H1 (cell line): ENCODE data around the gene MECP2. TPM values are rescaled to one million over a fixed set of nuclear protein-coding genes. Genes with fewer than 3 reads are reported as not detected.

Experiments used
- BCL11A ChIP-seq, 2 experiments: IDR thresholded peaks; one replicate each; pipeline ENCODE4 v1.6.1; 2011; ENCODE audit warnings: low read depth in 2 of 2, low read length in 2 of 2, mild to moderate bottlenecking in 2 of 2
- EGR1 ChIP-seq: IDR thresholded peaks from 2 replicates; pipeline ENCODE4 v1.6.1; 2011; ENCODE audit warnings: low read depth, low read length, borderline replicate concordance
- HDAC6 ChIP-seq: IDR thresholded peaks from one replicate; pipeline ENCODE4 v1.7.1; 2012; ENCODE audit warnings: low read depth, mild to moderate bottlenecking, inconsistent platforms, low read length, moderate library complexity
- POLR2A ChIP-seq, 2 experiments: IDR thresholded peaks; 1 replicate in 1 of 2; 2 replicates in 1 of 2; pipeline ENCODE4 v1.6.1; 2011; ENCODE audit warnings: low read depth in 2 of 2, low read length in 2 of 2, mild to moderate bottlenecking in 2 of 2; ENCODE audit errors: control extremely low read depth in 1 of 2
- RFX5 ChIP-seq: IDR thresholded peaks from 2 replicates; pipeline ENCODE4 v1.6.1; 2011; ENCODE audit warnings: low read depth, low read length, improper control_type of control experiment, borderline replicate concordance
- TBP ChIP-seq: IDR thresholded peaks from 2 replicates; pipeline ENCODE4 v1.6.1; 2011; ENCODE audit warnings: low read depth, low read length, improper control_type of control experiment
- polyA plus RNA-seq, 7 experiments: library from polyadenylated mRNA; depleted of rRNA in 3 of 7; stranded (reverse) in 5 of 7; unstranded in 2 of 7; fragments of >200 nt in 5 of 7; fragments of 200-250 nt in 2 of 7; gene quantifications; 1 replicate in 5 of 7; 2 replicates in 1 of 7; 4 replicates in 1 of 7; pipeline versions ENCODE4 v1.2.1 to v1.2.3, GENCODE V29; 2011 to 2013; ENCODE audit warnings: missing spikeins in 2 of 7, mixed read lengths in 2 of 7
- total RNA-seq: library from RNA; stranded (reverse); fragmentation: NEBNext Ultra II Directional; extraction: Animal tissue kit (Norgen Biotek cat#: 25700); gene quantifications from 2 replicates; pipeline ENCODE4 v1.2.1, GENCODE V29; 2021
- TF ChIP-seq, protein P1 (sequence below): IDR thresholded peaks from 2 replicates; pipeline ENCODE4 v1.6.1; 2012; ENCODE audit warnings: inconsistent platforms

MECP2 gene
- total and polyA plus RNA-seq, 2 of the 8 experiments (the other 6 are each of a cell fraction or from before 2014, with no cell fraction given): 5.0 to 32.4 TPM

DNA sequence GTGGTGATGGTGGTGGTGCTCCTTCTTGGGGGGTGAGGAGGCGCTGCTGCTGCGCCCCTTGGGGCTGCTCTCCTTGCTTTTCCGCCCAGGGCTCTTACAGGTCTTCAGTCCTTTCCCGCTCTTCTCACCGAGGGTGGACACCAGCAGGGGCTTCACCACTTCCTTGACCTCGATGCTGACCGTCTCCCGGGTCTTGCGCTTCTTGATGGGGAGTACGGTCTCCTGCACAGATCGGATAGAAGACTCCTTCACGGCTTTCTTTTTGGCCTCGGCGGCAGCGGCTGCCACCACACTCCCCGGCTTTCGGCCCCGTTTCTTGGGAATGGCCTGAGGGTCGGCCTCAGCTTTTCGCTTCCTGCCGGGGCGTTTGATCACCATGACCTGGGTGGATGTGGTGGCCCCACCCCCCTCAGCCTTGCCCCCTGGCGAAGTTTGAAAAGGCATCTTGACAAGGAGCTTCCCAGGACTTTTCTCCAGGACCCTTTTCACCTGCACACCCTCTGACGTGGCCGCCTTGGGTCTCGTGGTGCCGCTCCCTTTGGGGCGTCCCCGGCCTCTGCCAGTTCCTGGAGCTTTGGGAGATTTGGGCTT is 66.7 kb downstream of the MECP2 start (continued):
- TF ChIP-seq EGR1 (no peak), TBP (no peak), BCL11A (IDR thresholded peaks at IDR 0.05; ENCODE audit: low read depth in 2 of 2, low read length in 2 of 2) (no peak), HDAC6 (no peak), RFX5 (no peak), POLR2A (IDR thresholded peaks at IDR 0.05; ENCODE audit: control extremely low read depth in 1 of 2, low read depth in 2 of 2, low read length in 2 of 2) (no peak)
- TF ChIP-seq, protein P1, sequence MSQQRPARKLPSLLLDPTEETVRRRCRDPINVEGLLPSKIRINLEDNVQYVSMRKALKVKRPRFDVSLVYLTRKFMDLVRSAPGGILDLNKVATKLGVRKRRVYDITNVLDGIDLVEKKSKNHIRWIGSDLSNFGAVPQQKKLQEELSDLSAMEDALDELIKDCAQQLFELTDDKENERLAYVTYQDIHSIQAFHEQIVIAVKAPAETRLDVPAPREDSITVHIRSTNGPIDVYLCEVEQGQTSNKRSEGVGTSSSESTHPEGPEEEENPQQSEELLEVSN: no peak
